NCI-H446 treated with DMSO at 0.1 percent for 48 hours (cell line): ENCODE data around the gene MSRB3.

Source experiments
- DNase-seq: peaks from one replicate; lab custom pipeline; 2025; lab: John Stamatoyannopoulos, UW

Gene MSRB3

DNA sequence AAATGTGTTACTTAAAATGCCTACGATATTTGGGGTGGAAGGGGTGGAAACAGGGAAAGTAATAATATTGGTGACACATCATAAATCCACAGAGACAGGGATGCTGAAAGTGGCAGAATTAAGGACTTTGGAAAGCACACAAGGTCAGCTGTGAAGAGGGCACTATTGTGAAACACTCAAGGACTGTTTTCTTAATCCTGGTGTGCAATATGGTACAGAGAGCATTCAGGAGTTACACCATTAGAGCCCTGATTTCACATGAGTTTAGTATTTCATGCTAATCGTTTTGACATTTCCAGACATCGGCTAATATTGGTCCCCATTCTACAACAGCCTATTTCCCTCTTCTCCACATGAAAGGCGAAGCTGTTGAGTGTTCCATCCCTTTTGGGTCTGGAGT lies 219.2 kb downstream of the MSRB3 start:
- no peak for DNase-seq

DNA sequence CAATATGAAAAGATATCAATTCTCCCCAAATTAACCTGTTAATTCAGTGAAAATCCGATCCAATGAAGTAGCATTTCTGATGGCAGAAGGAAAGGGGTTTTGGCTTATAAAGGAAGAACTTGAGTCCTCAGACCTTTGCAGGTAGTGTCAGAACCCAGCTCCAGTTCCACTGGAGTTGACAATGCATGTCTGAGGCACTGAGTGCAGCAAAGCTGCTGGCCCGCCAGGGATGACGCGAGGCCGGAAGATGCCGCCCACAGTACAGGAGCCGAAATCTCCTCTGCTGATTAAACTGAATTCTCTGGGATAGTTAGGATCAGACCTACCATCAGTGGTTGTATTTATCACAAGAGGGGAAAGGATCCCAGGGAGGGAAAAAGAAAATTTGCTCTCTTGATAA lies 220.7 kb downstream of the MSRB3 start:
- DNase-seq, result no peak

GRCh38 chr12:65500091-65500900 lies 221.8 kb downstream of the MSRB3 start:
- DNase-seq, result no peak

DNA sequence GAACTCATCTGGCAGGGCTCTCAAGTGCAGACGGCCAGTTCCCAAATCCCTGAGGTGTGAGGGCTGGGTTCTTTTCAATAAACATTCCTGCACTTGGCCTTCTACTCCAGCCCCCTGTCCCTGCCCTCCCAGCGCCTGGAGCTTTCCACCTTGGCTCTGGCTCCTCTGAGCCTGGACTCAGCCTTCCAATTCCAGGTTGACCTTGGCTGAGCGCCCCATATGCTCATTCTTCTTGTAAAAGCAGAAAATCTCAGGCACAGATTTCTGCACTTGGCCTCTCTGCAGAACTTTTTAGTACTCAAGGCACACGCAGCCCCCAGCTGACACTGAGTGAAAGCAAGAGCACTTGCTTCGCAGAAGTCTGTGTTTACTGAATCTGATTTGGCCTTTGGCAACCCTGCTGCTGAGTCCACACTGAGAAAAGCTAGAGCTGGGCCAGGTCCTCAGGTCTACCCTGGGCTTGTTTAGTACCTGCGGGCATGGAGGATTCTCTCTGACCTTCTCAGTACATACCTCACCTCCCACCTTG lies 222.7 kb downstream of the MSRB3 start:
- no peak for DNase-seq

- DNase-seq, result no peak
Observed at GRCh38 chr12:65501935-65502334, 223.5 kb downstream of the MSRB3 start.

GRCh38 chr12:65504417-65504816 lies 225.9 kb downstream of the MSRB3 start:
- no peak for DNase-seq

- DNase-seq, result no peak
Observed at GRCh38 chr12:65505386-65506121, 227.1 kb downstream of the MSRB3 start.

DNA sequence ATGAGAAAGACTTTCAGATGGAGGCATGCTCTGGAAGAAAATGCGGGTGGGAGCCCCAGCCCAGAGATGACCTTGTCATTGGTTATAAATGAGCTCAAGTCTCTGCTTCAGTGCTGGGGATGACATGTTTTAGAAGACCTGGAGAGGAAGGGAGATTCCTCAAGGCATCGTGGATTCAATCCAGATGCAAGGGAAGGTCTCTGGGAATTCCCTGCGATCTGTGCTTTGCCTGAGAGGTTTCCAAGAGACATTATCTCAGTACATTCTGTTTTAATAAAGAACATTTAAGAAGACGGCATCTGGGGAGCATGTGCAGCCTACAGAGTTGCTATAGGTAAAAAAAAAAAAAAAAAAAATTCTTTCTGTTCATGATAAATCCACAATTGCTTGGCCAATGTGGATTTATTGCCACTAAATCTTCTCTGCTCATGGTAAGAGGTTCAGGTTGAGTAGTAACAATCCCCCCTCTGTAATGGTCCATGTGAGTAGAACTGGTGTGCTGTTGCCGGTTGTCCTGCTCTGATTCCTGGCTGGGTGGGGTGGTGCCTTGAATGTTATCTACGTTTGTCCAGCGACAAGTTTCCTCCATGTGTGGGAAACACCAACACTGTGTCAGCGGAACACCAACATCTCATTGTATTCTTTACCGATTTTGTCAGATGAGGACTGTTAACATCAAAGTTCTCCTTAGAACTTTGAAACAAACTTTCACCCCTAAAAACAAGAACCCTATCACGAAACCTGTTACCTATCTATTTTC lies 230.0 kb downstream of the MSRB3 start:
- no peak for DNase-seq

GRCh38 chr12:65510007-65510406 lies 231.5 kb downstream of the MSRB3 start:
- no peak for DNase-seq

DNA sequence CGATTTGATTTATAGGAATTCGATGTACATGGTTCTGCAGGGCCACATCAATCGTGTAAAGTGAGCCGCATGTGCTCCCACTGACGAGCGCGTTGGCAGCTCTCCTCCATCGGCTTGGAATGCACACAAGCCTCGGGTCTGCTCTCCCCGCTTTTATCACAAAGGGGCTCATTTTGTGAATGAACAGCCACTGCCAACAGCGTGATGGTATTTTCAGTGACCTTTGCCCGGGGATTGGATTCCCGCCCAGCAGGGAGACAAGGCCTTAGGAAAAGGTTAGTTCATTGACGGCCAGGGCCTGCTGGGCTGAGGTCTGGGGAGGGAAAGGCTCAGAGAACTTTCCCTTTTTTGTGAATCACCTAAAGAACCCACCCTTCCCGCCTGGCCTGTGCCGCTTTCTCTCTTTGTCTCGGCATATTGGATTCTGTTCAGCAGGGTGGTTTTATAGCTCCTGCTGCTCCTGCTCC lies 232.1 kb downstream of the MSRB3 start:
- DNase-seq, result peak; percentile 2

DNA sequence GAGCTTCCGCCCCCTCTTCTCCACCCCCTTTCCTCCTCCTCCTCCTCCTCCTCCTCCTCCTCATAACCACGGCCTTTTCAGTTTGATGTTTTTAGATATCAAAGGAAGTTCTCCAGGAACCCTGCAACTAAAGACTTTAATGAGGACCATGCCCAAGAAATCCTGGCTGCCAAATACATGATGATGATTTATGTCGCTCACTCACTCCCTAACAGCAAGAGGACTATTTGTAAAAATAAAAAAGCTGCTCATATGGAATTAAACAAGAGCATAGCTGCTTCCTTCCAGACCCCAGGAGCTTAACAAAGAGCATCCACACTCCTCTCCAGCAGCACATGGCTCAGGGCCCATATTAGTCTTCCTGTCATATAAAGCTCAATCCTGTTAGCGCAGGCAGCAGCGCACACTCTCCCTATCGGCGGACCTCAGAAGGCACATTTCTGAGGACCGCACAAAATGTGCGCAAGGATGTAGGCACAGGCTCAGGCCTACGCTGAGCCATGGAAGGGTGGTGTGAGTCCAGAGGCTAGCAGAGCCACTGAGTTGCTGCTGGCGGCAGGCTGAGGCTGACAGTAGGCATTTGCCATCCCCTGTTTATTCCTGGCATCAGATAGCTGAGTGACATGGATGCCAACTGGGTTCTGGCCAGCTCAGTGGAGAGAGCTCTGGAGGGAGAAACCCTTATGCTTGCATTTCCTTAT lies 232.8 kb downstream of the MSRB3 start:
- peak; percentile 80 for DNase-seq

DNA sequence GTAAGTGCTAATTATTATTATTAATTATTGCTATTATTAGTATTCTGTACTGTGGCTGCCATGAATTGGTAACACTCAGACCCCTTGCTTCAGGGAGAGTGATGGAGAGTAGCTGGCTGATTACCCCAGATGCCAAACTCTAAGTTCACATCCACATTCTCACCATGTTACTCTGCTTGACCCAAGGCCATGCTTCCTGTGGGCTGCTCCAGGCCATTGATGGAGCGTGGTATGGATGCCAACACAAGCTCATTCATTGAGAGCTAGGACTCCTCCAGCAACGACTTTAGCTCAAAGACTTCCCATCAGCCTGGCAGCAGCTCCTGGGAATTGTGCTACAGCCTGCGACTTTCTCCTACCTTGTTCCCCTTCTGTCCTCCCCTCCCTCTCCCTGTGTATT lies 233.4 kb downstream of the MSRB3 start:
- DNase-seq, result no peak
